SK-N-SH (cell line): Measurements from ENCODE around the gene PAXIP1. TPM values are rescaled to one million over a fixed set of nuclear protein-coding genes. Genes with fewer than 3 reads are reported as not detected.

Experiments
- CTCF ChIA-PET: fragments of 300-600, 350-600 bp; formaldehyde crosslinking; extraction: SDS; loops from one replicate; lab custom pipeline; 2021; lab: Yijun Ruan, JAX
- POLR2A ChIA-PET: fragments of 350-600 bp; sonication (Branson Sonifier 250); formaldehyde crosslinking; extraction: SDS; loops from one replicate; lab custom pipeline; 2020; ENCODE audit warnings: antibody characterized with exemption, inconsistent platforms; lab: Yijun Ruan, JAX
- DNase-seq: peaks from one replicate; pipeline ENCODE4 v3.0.0; 2012
- H2AFZ ChIP-seq: fragments of 200-600 bp; sonication (generic); 2 replicates; pipeline ENCODE4 v1.8.1; 2016; ENCODE audit warnings: antibody characterized with exemption, mild to moderate bottlenecking, low read depth
- H3F3A ChIP-seq: fragments of 200-600 bp; sonication (generic); replicated peaks from 2 replicates; pipeline ENCODE3; 2016; ENCODE audit warnings: antibody characterized with exemption, mild to moderate bottlenecking; ENCODE audit not compliant: insufficient read depth
- H3K27ac ChIP-seq, 2 experiments: fragments of 200-500 bp in 1 of 2; fragments of 200-600 bp in 1 of 2; sonication (Bioruptor generic) in 1 of 2; sonication (generic), shearing (Covaris generic) in 1 of 2; 2 replicates each; pipeline versions ENCODE4 v1.5.1 to v1.6.1; 2014 to 2016; ENCODE audit warnings: low read depth in 2 of 2, inconsistent platforms in 1 of 2, low read length in 1 of 2, mild to moderate bottlenecking in 1 of 2, mixed read lengths in 1 of 2
- H3K27me3 ChIP-seq: fragments of 200-600 bp; sonication (generic), shearing (Covaris generic); 2 replicates; pipeline ENCODE4 v1.6.1; 2016; ENCODE audit warnings: mixed run types; ENCODE audit not compliant: insufficient read depth
- H3K36me3 ChIP-seq, 2 experiments: fragments of 200-500 bp in 1 of 2; fragments of 200-600 bp in 1 of 2; sonication (Bioruptor generic) in 1 of 2; sonication (generic) in 1 of 2; replicated peaks in 1 of 2; 2 replicates each; pipeline versions ENCODE3 to v1.5.1; 2014 to 2016; ENCODE audit warnings: low read length in 1 of 2, mild to moderate bottlenecking in 1 of 2; ENCODE audit not compliant: insufficient read depth in 2 of 2, control insufficient read depth in 1 of 2
- H3K4me1 ChIP-seq, 2 experiments: fragments of 200-500 bp in 1 of 2; fragments of 200-600 bp in 1 of 2; sonication (Bioruptor generic) in 1 of 2; sonication (generic), shearing (Covaris generic) in 1 of 2; 2 replicates each; pipeline versions ENCODE4 v1.5.1 to v1.6.1; 2014 to 2016; ENCODE audit warnings: low read depth in 1 of 2, low read length in 1 of 2, mixed run types in 1 of 2; ENCODE audit not compliant: insufficient read depth in 2 of 2, control insufficient read depth in 1 of 2
- H3K4me2 ChIP-seq: fragments of 200-600 bp; sonication (generic), shearing (Covaris generic); 2 replicates; pipeline ENCODE4 v1.6.1; 2017; ENCODE audit warnings: mixed run types
- H3K4me3 ChIP-seq, 2 experiments: fragments of 200-500 bp in 1 of 2; fragments of 200-600 bp in 1 of 2; sonication (Bioruptor generic) in 1 of 2; sonication (generic), shearing (Covaris generic) in 1 of 2; 2 replicates each; pipeline versions ENCODE4 v1.5.1 to v1.8.1; 2014 to 2016; ENCODE audit warnings: low read depth in 2 of 2, inconsistent platforms in 1 of 2, low read length in 1 of 2, mild to moderate bottlenecking in 1 of 2, mixed read lengths in 1 of 2, moderate library complexity in 1 of 2
- H3K79me2 ChIP-seq: fragments of 200-600 bp; sonication (generic); 2 replicates; pipeline ENCODE4 v1.8.1; 2017; ENCODE audit warnings: mild to moderate bottlenecking; ENCODE audit not compliant: insufficient read depth
- H3K9ac ChIP-seq: fragments of 200-600 bp; sonication (generic); 2 replicates; pipeline ENCODE4 v1.6.1; 2017; ENCODE audit warnings: mixed run types
- H3K9me2 ChIP-seq: fragments of 200-600 bp; sonication (generic); 2 replicates; pipeline ENCODE4 v1.6.1; 2017; ENCODE audit warnings: mixed run types
- H3K9me3 ChIP-seq: fragments of 200-600 bp; sonication (generic); 2 replicates; pipeline ENCODE4 v1.6.1; 2017; ENCODE audit warnings: mixed run types, mild to moderate bottlenecking, moderate library complexity
- H4K20me1 ChIP-seq: fragments of 200-600 bp; sonication (generic); 2 replicates; pipeline ENCODE4 v1.6.1; 2017; ENCODE audit warnings: mild to moderate bottlenecking, mixed run types; ENCODE audit not compliant: insufficient read depth
- CTCF ChIP-seq: fragments of 200-600 bp; sonication (generic); IDR thresholded peaks from 2 replicates; pipeline ENCODE4 v1.6.1; 2017; ENCODE audit warnings: antibody characterized with exemption, mild to moderate bottlenecking, moderate library complexity
- ELF1 ChIP-seq: IDR thresholded peaks from 2 replicates; pipeline ENCODE4 v1.4.0; 2012
- EZH2phosphoT487 ChIP-seq: fragments of 200-600 bp; sonication (generic); IDR thresholded peaks from 2 replicates; pipeline ENCODE4 v1.6.1; 2017; ENCODE audit warnings: low read depth, mixed run types, mild to moderate bottlenecking, antibody characterized with exemption, moderate library complexity, borderline replicate concordance
- PBX3 ChIP-seq: IDR thresholded peaks from 2 replicates; pipeline ENCODE4; 2012
- RAD21 ChIP-seq: IDR thresholded peaks from 2 replicates; pipeline ENCODE4 v1.6.1; 2012; ENCODE audit warnings: mild to moderate bottlenecking, low read length
- RXRA ChIP-seq: IDR thresholded peaks from 2 replicates; pipeline ENCODE4 v1.4.0; 2012; ENCODE audit warnings: low read depth, mild to moderate bottlenecking, borderline replicate concordance
- TEAD4 ChIP-seq: IDR thresholded peaks from 2 replicates; pipeline ENCODE4 v1.4.0; 2012; ENCODE audit warnings: mild to moderate bottlenecking, borderline replicate concordance; ENCODE audit not compliant: insufficient read depth
- USF1 ChIP-seq: IDR thresholded peaks from 2 replicates; pipeline ENCODE4 v1.4.0; 2012; ENCODE audit warnings: low read depth, borderline replicate concordance
- ZBTB33 ChIP-seq: IDR thresholded peaks from 2 replicates; pipeline ENCODE4 v1.4.0; 2012; ENCODE audit warnings: low read depth, borderline replicate concordance
- WGBS: methylation state at CpG from one replicate; pipeline ENCODE4 v1.1.6; 2017; ENCODE audit warnings: low lambda C conversion rate; 5-methylcytosine and 5-hydroxymethylcytosine counted together
- polyA plus RNA-seq, 3 experiments: library from polyadenylated mRNA; depleted of rRNA; stranded (reverse); fragments of >200 nt; gene quantifications; 2 replicates each; pipeline ENCODE4 v1.2.3, GENCODE V29; 2012

PAXIP1 gene
- polyA plus RNA-seq, 1 of the 3 experiments (the other 2 are of a cell fraction), result 9.2 TPM

GRCh38 chr7:154947604-154948003 is 55.3 kb downstream of the PAXIP1 start (continued):
- TF ChIP-seq EZH2phosphoT487, result no peak
- TF ChIP-seq USF1, result no peak
- TF ChIP-seq, all 33 proteins: peak for 0

- Histone ChIP-seq H3K27me3 (no peaks in the 10 kb centered on the region), H2AFZ (no peak overlapping the region), H3K9me2 (no peaks in the 10 kb centered on the region), H3K79me2 (no peaks in the 10 kb centered on the region), H3K4me2 (no peak overlapping the region), H3F3A (no peaks in the 10 kb centered on the region), H3K36me3 (peaks cover 80 to 84% of the 10 kb centered on the region in 2 experiments), H3K4me3 (no peak overlapping the region), H4K20me1 (no peaks in the 10 kb centered on the region), H3K27ac (no peak overlapping the region), H3K9ac (no peak overlapping the region), H3K9me3 (no peaks in the 10 kb centered on the region), H3K4me1 (peaks cover 0 to 5% of the 10 kb centered on the region in 2 experiments; a peak in 2 of 4 replicates)
- ChIA-PET CTCF (interaction anchor here (17.6 kb wide), 1 partner anchor 18 kb away, joined by 153 read pairs; no protein-coding TSS in a partner anchor), POLR2A (no interaction called here)
- WGBS, result 90% methylated on average over 7 of the region's 7 CpGs
- no peak for DNase-seq
- TF ChIP-seq ZBTB33, result no peak
- no peak for TF ChIP-seq PBX3
- no peak for TF ChIP-seq CTCF
- no peak for TF ChIP-seq ELF1
- TF ChIP-seq RXRA, result no peak
- TF ChIP-seq TEAD4, result no peak
- TF ChIP-seq RAD21, result no peak
Measured at GRCh38 chr7:154946166-154946565, 56.8 kb downstream of the PAXIP1 start.
